GM18858 (cell line): ENCODE measurements around the gene AP3D1.

ENCODE experiments used
- ATAC-seq: cut with Tn5 transposase; IDR thresholded peaks from one replicate; pipeline ENCODE4 v1.9.1; 2021; ENCODE audit not compliant: unreplicated experiment

Gene AP3D1

GRCh38 chr19:2113439-2114211, 37.7 kb downstream of the AP3D1 start:
- no peak for ATAC-seq

GRCh38 chr19:2112516-2113320, 38.6 kb downstream of the AP3D1 start:
- no peak for ATAC-seq

- no peak for ATAC-seq
Measured at GRCh38 chr19:2111886-2112285, 39.5 kb downstream of the AP3D1 start.

- ATAC-seq: no peak
Measured at GRCh38 chr19:2111425-2111824, 39.9 kb downstream of the AP3D1 start.

GRCh38 chr19:2110822-2111221, 40.5 kb downstream of the AP3D1 start:
- ATAC-seq: no peak

GRCh38 chr19:2109046-2109864, 42.1 kb downstream of the AP3D1 start:
- no peak for ATAC-seq

- no peak for ATAC-seq
Measured at GRCh38 chr19:2108251-2109016, 42.9 kb downstream of the AP3D1 start.

GRCh38 chr19:2103045-2103707, 48.2 kb downstream of the AP3D1 start:
- no peak for ATAC-seq

GRCh38 chr19:2101417-2102335, 49.7 kb downstream of the AP3D1 start:
- ATAC-seq: no peak

- ATAC-seq: no peak
Measured at GRCh38 chr19:2100719-2101061, 50.7 kb downstream of the AP3D1 start.

- ATAC-seq: no peak
Measured at GRCh38 chr19:2099937-2100718, 51.2 kb downstream of the AP3D1 start.

GRCh38 chr19:2099054-2099501, 52.3 kb downstream of the AP3D1 start:
- ATAC-seq: no peak

GRCh38 chr19:2097886-2098327, 53.5 kb downstream of the AP3D1 start:
- no peak for ATAC-seq

- no peak for ATAC-seq
Measured at GRCh38 chr19:2097203-2097885, 54.0 kb downstream of the AP3D1 start.

GRCh38 chr19:2096480-2097202, 54.7 kb downstream of the AP3D1 start, which contains the start of gene IZUMO4:
IZUMO4 (plus strand) TSS chr19:2096915; CDS start chr19:2096946, 31 bp downstream.
- ATAC-seq: peak; percentile 43

GRCh38 chr19:2096034-2096479, 55.3 kb downstream of the AP3D1 start, which contains the start of gene MOB3A:
MOB3A (minus strand) TSS chr19:2096326; CDS start chr19:2078560, 17,766 bp downstream.
- ATAC-seq: peak; percentile 28
